AG20443 (cell line): ENCODE data around the gene CYB5R2.

Experiments
- DNase-seq: peaks from one replicate; pipeline ENCODE4 v3.0.0; 2012; ENCODE audit warnings: low spot score, mixed read lengths

The CYB5R2 gene

GRCh38 chr11:7637447-7638157 lies 35.7 kb downstream of the CYB5R2 start:
- peak; percentile 91 for DNase-seq

DNA sequence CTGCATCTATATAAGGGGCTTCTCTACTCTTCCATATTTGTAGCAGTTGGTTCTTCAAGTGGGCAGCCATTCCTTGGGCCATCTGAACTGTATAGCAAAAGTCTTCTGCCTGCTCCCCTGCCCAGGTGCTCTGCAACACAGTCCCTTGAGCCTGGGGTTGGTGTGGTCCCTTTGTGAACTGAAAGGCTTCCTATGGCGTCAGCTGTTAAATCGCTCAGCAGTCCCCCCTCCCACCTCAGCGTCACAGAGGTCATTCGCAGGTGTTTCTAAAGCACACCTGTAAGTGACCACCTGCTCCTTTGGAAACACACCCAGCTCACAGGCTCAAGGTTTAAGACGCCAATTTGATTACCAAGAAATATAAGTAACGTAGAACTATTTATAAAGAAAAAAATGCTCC lies 37.0 kb downstream of the CYB5R2 start:
- DNase-seq = no peak

DNA sequence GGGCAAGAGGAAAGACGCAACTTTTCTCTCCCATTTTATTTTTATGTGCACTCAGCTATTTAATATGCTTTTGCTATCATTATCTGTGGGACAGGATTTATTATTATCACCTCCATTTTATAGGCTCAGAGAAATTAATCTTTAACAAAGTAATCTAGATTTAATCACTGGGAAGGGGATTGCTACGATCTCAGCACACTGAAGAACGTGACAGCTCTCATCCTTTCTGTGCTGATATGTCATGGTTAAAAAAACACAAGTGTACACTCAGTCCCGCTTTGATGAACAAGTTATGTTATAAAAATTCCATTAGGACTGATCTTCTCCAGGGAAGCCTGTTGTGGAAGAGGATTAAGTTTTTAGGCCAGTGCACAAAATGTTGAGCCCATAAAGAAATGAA lies 37.6 kb downstream of the CYB5R2 start:
- no peak for DNase-seq

GRCh38 chr11:7635137-7635536 lies 38.2 kb downstream of the CYB5R2 start:
- no peak for DNase-seq

GRCh38 chr11:7632211-7632610 lies 41.1 kb downstream of the CYB5R2 start:
- DNase-seq = no peak

GRCh38 chr11:7630002-7630401 lies 43.3 kb downstream of the CYB5R2 start:
- DNase-seq = no peak

- no peak for DNase-seq
Observed at GRCh38 chr11:7628660-7629059, 44.6 kb downstream of the CYB5R2 start.

DNA sequence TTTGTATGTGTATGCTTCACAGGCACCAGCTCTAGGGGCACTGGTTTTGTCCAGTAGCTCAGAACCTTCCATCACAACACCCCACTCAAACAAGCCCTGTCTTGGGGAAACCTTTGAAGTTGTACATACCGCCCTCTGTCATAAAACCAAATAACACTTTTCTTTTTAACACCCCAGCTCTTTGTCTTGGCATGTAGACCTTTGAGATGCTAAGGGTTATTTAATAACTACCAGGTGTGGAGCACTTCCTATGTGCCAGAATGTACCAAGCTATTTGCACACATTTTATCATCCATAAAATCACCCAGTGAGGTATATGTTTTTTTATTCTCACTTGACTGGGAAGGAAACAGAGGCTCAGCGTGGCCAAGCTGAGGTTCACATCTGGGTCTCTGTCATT lies 50.6 kb downstream of the CYB5R2 start:
- no peak for DNase-seq

GRCh38 chr11:7621554-7621953 lies 51.7 kb downstream of the CYB5R2 start:
- no peak for DNase-seq

DNA sequence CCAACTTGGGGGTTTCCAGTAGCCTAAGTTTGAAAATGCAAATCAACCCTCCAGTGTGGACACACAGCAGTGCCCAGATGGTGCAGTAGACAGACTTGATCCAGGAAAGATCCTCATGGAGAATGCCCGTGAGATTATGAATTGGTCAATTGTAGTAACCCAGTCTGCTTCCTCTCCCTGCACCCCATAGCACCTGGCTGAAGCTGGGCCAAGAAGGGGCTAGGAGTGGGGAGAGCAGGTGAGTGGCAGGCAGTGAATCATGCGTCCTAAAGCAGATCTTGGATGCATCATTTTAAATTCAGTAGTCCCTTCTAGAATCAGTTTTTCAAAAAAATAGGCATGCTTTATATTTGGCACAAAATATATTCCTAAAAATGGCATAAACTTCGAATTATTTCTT lies 52.2 kb downstream of the CYB5R2 start:
- DNase-seq = no peak

- no peak for DNase-seq
Observed at GRCh38 chr11:7619322-7619721, 54.0 kb downstream of the CYB5R2 start.

- no peak for DNase-seq
Observed at GRCh38 chr11:7617032-7617431, 56.3 kb downstream of the CYB5R2 start.
